CD14-positive monocyte (primary cell): ENCODE measurements around the gene TMEM161B. TPM values are rescaled to one million over a fixed set of nuclear protein-coding genes. Genes with fewer than 3 reads are reported as not detected.

ENCODE experiments used
- DNase-seq, 3 donors: peaks; one replicate each; pipeline ENCODE4 v3.0.0-alpha.2; 2011 to 2022
- H2AFZ ChIP-seq: 2 replicates; pipeline ENCODE4 v1.6.0; 2012; ENCODE audit warnings: mild to moderate bottlenecking, low read depth, low read length, inconsistent platforms; ENCODE audit not compliant: insufficient read depth, poor library complexity, severe bottlenecking
- H3K27ac ChIP-seq, 2 donors: 1 replicate in 1 of 2; 2 replicates in 1 of 2; pipeline ENCODE4 v1.5.1; 2012 to 2013; ENCODE audit warnings: low read length in 2 of 2, control low read depth in 1 of 2, inconsistent platforms in 1 of 2, low read depth in 1 of 2, mild to moderate bottlenecking in 1 of 2
- H3K27me3 ChIP-seq, 2 donors: one replicate each; pipeline versions ENCODE4 v1.6.0 to v1.6.1; 2011 to 2013; ENCODE audit warnings: low read length in 2 of 2; ENCODE audit not compliant: control insufficient read depth in 2 of 2, insufficient read depth in 2 of 2
- H3K36me3 ChIP-seq, 2 donors: replicated peaks in 1 of 2; 1 replicate in 1 of 2; 2 replicates in 1 of 2; pipeline versions ENCODE4 v1.5.1 to v1.6.1; 2012 to 2013; ENCODE audit warnings: low read length in 2 of 2, control low read depth in 1 of 2, inconsistent platforms in 1 of 2, mild to moderate bottlenecking in 1 of 2; ENCODE audit not compliant: insufficient read depth in 2 of 2, control insufficient read depth in 1 of 2
- H3K4me1 ChIP-seq, 2 donors: 1 replicate in 1 of 2; 2 replicates in 1 of 2; pipeline versions ENCODE4 v1.5.1 to v1.6.1; 2012 to 2013; ENCODE audit warnings: low read length in 2 of 2, control low read depth in 1 of 2, inconsistent platforms in 1 of 2, mild to moderate bottlenecking in 1 of 2, moderate library complexity in 1 of 2; ENCODE audit not compliant: insufficient read depth in 2 of 2, control insufficient read depth in 1 of 2
- H3K4me2 ChIP-seq: replicated peaks from 2 replicates; pipeline ENCODE3; 2012; ENCODE audit warnings: low read length, moderate library complexity, mild to moderate bottlenecking; ENCODE audit not compliant: poor library complexity, severe bottlenecking; ENCODE audit errors: extremely low read depth
- H3K4me3 ChIP-seq, 3 experiments: fragments of 200-600 bp in 1 of 3; sonication (generic) in 1 of 3; replicated peaks in 1 of 3; 1 replicate in 2 of 3; 2 replicates in 1 of 3; pipeline ENCODE4 v1.5.1; 2011 to 2013; ENCODE audit warnings: low read length in 3 of 3, mild to moderate bottlenecking in 3 of 3, control low read depth in 2 of 3, low read depth in 2 of 3, inconsistent platforms in 1 of 3, moderate library complexity in 1 of 3
- H3K79me2 ChIP-seq: 2 replicates; pipeline ENCODE4 v1.6.0; 2012; ENCODE audit warnings: mild to moderate bottlenecking, control low read depth, inconsistent platforms, low read length, moderate library complexity; ENCODE audit not compliant: insufficient read depth
- H3K9ac ChIP-seq: 2 replicates; pipeline ENCODE4 v1.6.0; 2017; ENCODE audit warnings: low read length, mild to moderate bottlenecking; ENCODE audit not compliant: insufficient read depth, poor library complexity, severe bottlenecking
- H3K9me3 ChIP-seq, 2 donors: replicated peaks in 1 of 2; 1 replicate in 1 of 2; 2 replicates in 1 of 2; pipeline versions ENCODE4 v1.5.1 to v1.6.1; 2012 to 2013; ENCODE audit warnings: low read length in 2 of 2, control low read depth in 1 of 2; ENCODE audit not compliant: control insufficient read depth in 1 of 2, insufficient read depth in 1 of 2
- H4K20me1 ChIP-seq: 2 replicates; pipeline ENCODE4 v1.6.0; 2012; ENCODE audit warnings: mild to moderate bottlenecking, low read length, control low read depth, moderate library complexity; ENCODE audit not compliant: insufficient read depth
- H3K27ac Mint-ChIP-seq, 7 donors: one replicate each; pipeline ENCODE4 v1.8.0; 2020; ENCODE audit warnings: mild to moderate bottlenecking in 7 of 7, mixed read lengths in 7 of 7, moderate library complexity in 6 of 7, inconsistent platforms in 2 of 7
- H3K27me3 Mint-ChIP-seq, 3 donors: one replicate each; pipeline ENCODE4 v1.8.0; 2021 to 2022; ENCODE audit warnings: low read depth in 3 of 3, mild to moderate bottlenecking in 3 of 3, mixed read lengths in 3 of 3, moderate library complexity in 3 of 3, inconsistent platforms in 1 of 3
- H3K36me3 Mint-ChIP-seq, 2 donors: one replicate each; pipeline ENCODE4 v1.8.0; 2020; ENCODE audit warnings: mixed read lengths in 2 of 2, inconsistent platforms in 1 of 2, mild to moderate bottlenecking in 1 of 2
- H3K4me1 Mint-ChIP-seq: one replicate; pipeline ENCODE4 v1.8.0; 2020; ENCODE audit warnings: mild to moderate bottlenecking, mixed read lengths
- H3K4me3 Mint-ChIP-seq, 2 donors: one replicate each; pipeline ENCODE4 v1.8.0; 2020; ENCODE audit warnings: mild to moderate bottlenecking in 2 of 2, mixed read lengths in 2 of 2, moderate library complexity in 1 of 2
- H3K9me3 Mint-ChIP-seq, 7 donors: one replicate each; pipeline ENCODE4 v1.8.0; 2020 to 2022; ENCODE audit warnings: mixed read lengths in 7 of 7, mild to moderate bottlenecking in 6 of 7, moderate library complexity in 6 of 7, inconsistent platforms in 2 of 7
- WGBS: methylation state at CpG from one replicate; pipeline ENCODE4 v1.1.5; 2013; ENCODE audit warnings: missing lambda C conversion rate; ENCODE audit not compliant: insufficient coverage; 5-methylcytosine and 5-hydroxymethylcytosine counted together
- intact Hi-C, 2 donors: fragments of 100-400 bp; cut with micrococcal nuclease; formaldehyde crosslinking; loops; one replicate each; pipeline versions ENCODE4 v1.15.0 to v1.15.1; 2023
- polyA plus RNA-seq, 3 donors: library from polyadenylated mRNA; depleted of rRNA in 1 of 3; unstranded in 2 of 3; stranded (reverse) in 1 of 3; fragments of 300-500 nt in 2 of 3; fragments of >200 nt in 1 of 3; fragmentation: Illumina TruSeq in 2 of 3; gene quantifications; 1 replicate in 2 of 3; 2 replicates in 1 of 3; pipeline ENCODE4 v1.2.3, GENCODE V29; 2012 to 2021
- TF ChIP-seq, protein P1 (sequence below): fragments of 200-600 bp; IDR thresholded peaks from one replicate; pipeline ENCODE4 v1.8.0; 2022; ENCODE audit warnings: antibody characterized with exemption, mild to moderate bottlenecking

The TMEM161B gene
- polyA plus RNA-seq, 3 donors: 4.4 to 9.4 (median 5.0) TPM

DNA sequence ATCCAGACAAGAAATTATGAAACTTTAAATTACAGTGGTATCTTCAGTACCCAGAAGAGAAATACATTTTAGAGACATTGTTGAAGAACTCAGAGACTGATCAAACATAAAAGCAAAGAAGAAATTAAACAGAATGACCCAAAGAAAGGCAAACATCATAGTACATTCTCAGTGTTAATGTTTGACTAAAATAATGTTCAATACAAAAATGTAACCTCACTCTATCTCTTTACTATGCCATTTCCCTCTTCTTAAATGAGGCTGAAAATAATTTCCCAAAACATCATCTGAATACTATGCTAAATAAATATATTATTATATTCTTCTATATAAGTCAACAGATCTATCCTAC lies 22.8 kb downstream of the TMEM161B start:
- Mint-ChIP-seq H3K4me3 (no peak overlapping the region), H3K27ac (no peak overlapping the region), H3K9me3 (peaks cover 0 to 6% (median 0%) of the 10 kb centered on the region in 7 donors), H3K36me3 (peaks cover 4 to 17% of the 10 kb centered on the region in 2 donors), H3K27me3 (no peaks in the 10 kb centered on the region), H3K4me1 (peaks cover 7% of the 10 kb centered on the region)
- Histone ChIP-seq H3K79me2 (peaks cover 61% of the 10 kb centered on the region), H3K9ac (no peak overlapping the region), H3K4me3 (no peak overlapping the region), H3K9me3 (no peaks in the 10 kb centered on the region), H3K36me3 (no peaks in the 10 kb centered on the region), H3K27me3 (no peaks in the 10 kb centered on the region), H3K27ac (no peak overlapping the region), H3K4me2 (no peak overlapping the region), H4K20me1 (peaks cover 27% of the 10 kb centered on the region), H3K4me1 (no peaks in the 10 kb centered on the region), H2AFZ (no peak overlapping the region)
- no peak for DNase-seq
- intact Hi-C loops: no loop called here
- TF ChIP-seq, protein P1, sequence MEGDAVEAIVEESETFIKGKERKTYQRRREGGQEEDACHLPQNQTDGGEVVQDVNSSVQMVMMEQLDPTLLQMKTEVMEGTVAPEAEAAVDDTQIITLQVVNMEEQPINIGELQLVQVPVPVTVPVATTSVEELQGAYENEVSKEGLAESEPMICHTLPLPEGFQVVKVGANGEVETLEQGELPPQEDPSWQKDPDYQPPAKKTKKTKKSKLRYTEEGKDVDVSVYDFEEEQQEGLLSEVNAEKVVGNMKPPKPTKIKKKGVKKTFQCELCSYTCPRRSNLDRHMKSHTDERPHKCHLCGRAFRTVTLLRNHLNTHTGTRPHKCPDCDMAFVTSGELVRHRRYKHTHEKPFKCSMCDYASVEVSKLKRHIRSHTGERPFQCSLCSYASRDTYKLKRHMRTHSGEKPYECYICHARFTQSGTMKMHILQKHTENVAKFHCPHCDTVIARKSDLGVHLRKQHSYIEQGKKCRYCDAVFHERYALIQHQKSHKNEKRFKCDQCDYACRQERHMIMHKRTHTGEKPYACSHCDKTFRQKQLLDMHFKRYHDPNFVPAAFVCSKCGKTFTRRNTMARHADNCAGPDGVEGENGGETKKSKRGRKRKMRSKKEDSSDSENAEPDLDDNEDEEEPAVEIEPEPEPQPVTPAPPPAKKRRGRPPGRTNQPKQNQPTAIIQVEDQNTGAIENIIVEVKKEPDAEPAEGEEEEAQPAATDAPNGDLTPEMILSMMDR: no peak

DNA sequence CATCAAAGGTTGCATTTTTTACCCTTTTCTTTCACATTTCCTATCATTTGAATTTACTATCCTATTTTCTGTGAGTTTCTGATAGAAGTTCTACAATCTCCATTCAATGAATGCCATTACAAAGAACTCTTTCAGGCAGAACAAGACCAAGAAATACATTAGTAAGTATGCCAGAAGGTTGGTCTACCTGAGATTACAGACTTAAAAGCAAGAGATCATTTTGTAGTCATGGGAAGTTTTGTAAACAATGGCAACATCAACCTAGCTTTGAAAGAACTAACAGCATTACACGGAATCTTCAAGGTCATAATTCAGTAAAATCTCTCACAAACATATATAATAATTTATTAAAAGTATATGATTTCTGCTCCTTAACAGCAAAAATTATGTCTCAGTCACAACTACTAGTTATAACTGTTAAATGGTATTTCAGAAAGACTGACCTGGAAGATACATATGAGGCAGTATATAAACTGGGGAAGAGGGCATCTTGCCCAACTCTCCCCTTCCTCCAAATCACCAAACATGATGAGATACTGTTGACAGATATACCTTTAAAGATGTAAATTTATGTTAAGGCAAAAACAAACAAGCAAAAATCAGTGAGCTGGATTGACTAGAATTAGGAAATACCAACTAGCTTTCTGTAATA lies 23.3 kb downstream of the TMEM161B start:
- intact Hi-C loops: no loop called here
- H3K79me2 ChIP-seq: peaks cover 56% of the 10 kb centered on the region
- H3K4me2 ChIP-seq: no peak overlapping the region
- H2AFZ ChIP-seq: no peak overlapping the region
- TF ChIP-seq, protein P1: no peak
- H3K9ac ChIP-seq: no peak overlapping the region
- DNase-seq: no peak
- peaks cover 0 to 5% (median 0%) of the 10 kb centered on the region in 7 donors for H3K9me3 Mint-ChIP-seq
- H3K9me3 ChIP-seq: no peaks in the 10 kb centered on the region
- no peaks in the 10 kb centered on the region for H3K27me3 Mint-ChIP-seq
- peaks cover 2 to 14% of the 10 kb centered on the region in 2 donors for H3K36me3 Mint-ChIP-seq
- no peak overlapping the region for H3K4me3 ChIP-seq
- whole genome bisulfite sequencing: no CpG with 5 or more reads among the region's 1 CpG
- peaks cover 25% of the 10 kb centered on the region for H4K20me1 ChIP-seq
- H3K4me3 Mint-ChIP-seq: no peak overlapping the region
- no peak overlapping the region for H3K27ac Mint-ChIP-seq
- H3K4me1 Mint-ChIP-seq: peaks cover 7% of the 10 kb centered on the region
- H3K4me1 ChIP-seq: no peaks in the 10 kb centered on the region
- H3K27ac ChIP-seq: no peak overlapping the region
- H3K27me3 ChIP-seq: no peaks in the 10 kb centered on the region
- H3K36me3 ChIP-seq: peaks cover 0 to under 1% of the 10 kb centered on the region in 2 donors
